Nephron progenitor cell (in vitro differentiated cells): ENCODE results near the gene MAP6.

Experiments
- DNase-seq: peaks from one replicate; pipeline ENCODE4 v3.0.0; 2021
- H3K27ac Mint-ChIP-seq: 2 replicates; pipeline ENCODE4 v1.8.0; 2021; ENCODE audit warnings: mild to moderate bottlenecking, moderate library complexity, mixed read lengths
- H3K27me3 Mint-ChIP-seq: 2 replicates; pipeline ENCODE4 v1.8.0; 2021; ENCODE audit warnings: mild to moderate bottlenecking, low read depth, mixed read lengths; ENCODE audit not compliant: poor library complexity
- H3K36me3 Mint-ChIP-seq: 2 replicates; pipeline ENCODE4 v1.8.0; 2021; ENCODE audit warnings: low read depth, mixed read lengths
- H3K4me1 Mint-ChIP-seq: 2 replicates; pipeline ENCODE4 v1.8.0; 2021; ENCODE audit warnings: mixed read lengths
- H3K4me3 Mint-ChIP-seq: 2 replicates; pipeline ENCODE4 v1.8.0; 2021; ENCODE audit warnings: mild to moderate bottlenecking, moderate library complexity, mixed read lengths
- H3K9me3 Mint-ChIP-seq: 2 replicates; pipeline ENCODE4 v1.8.0; 2021; ENCODE audit warnings: mild to moderate bottlenecking, moderate library complexity, mixed read lengths
- CTCF ChIP-seq: fragments of 200-600 bp; sonication (generic); IDR thresholded peaks from 2 replicates; pipeline ENCODE4 v1.5.0; 2021; ENCODE audit warnings: antibody characterized with exemption

MAP6 gene

GRCh38 chr11:75664389-75664788, 4.4 kb downstream of the MAP6 start:
- DNase-seq: no peak
- H3K4me1 Mint-ChIP-seq: peaks cover 6% of the 10 kb centered on the region
- no peaks in the 10 kb centered on the region for H3K36me3 Mint-ChIP-seq
- no peak overlapping the region for H3K27ac Mint-ChIP-seq
- H3K9me3 Mint-ChIP-seq: no peaks in the 10 kb centered on the region
- H3K4me3 Mint-ChIP-seq: no peak overlapping the region
- no peak for TF ChIP-seq CTCF
- peaks cover 78% of the 10 kb centered on the region for H3K27me3 Mint-ChIP-seq

GRCh38 chr11:75663808-75664207, 5.0 kb downstream of the MAP6 start:
- DNase-seq: no peak
- Mint-ChIP-seq H3K4me1 (peaks cover 6% of the 10 kb centered on the region), H3K27ac (no peak overlapping the region), H3K27me3 (peaks cover 77% of the 10 kb centered on the region), H3K36me3 (no peaks in the 10 kb centered on the region), H3K9me3 (no peaks in the 10 kb centered on the region), H3K4me3 (no peak overlapping the region)
- TF ChIP-seq CTCF: no peak

GRCh38 chr11:75659836-75660235, 9.0 kb downstream of the MAP6 start:
- Mint-ChIP-seq H3K27me3 (peaks cover 67% of the 10 kb centered on the region), H3K4me1 (no peaks in the 10 kb centered on the region), H3K27ac (no peak overlapping the region), H3K4me3 (no peak overlapping the region), H3K9me3 (no peaks in the 10 kb centered on the region), H3K36me3 (no peaks in the 10 kb centered on the region)
- TF ChIP-seq CTCF: no peak
- no peak for DNase-seq

GRCh38 chr11:75656044-75656727, 12.7 kb downstream of the MAP6 start:
- DNase-seq: no peak
- Mint-ChIP-seq H3K4me3 (no peak overlapping the region), H3K27ac (no peak overlapping the region), H3K36me3 (no peaks in the 10 kb centered on the region), H3K4me1 (no peaks in the 10 kb centered on the region), H3K27me3 (peaks cover 53% of the 10 kb centered on the region), H3K9me3 (no peaks in the 10 kb centered on the region)
- no peak for TF ChIP-seq CTCF

- Mint-ChIP-seq H3K27me3 (peaks cover 59% of the 10 kb centered on the region), H3K4me3 (no peak overlapping the region), H3K4me1 (no peaks in the 10 kb centered on the region), H3K36me3 (no peaks in the 10 kb centered on the region), H3K9me3 (no peaks in the 10 kb centered on the region), H3K27ac (no peak overlapping the region)
- TF ChIP-seq CTCF: no peak
- no peak for DNase-seq
Measured at GRCh38 chr11:75655605-75656004, 13.2 kb downstream of the MAP6 start.

GRCh38 chr11:75654314-75654713, 14.5 kb downstream of the MAP6 start:
- H3K4me1 Mint-ChIP-seq: no peaks in the 10 kb centered on the region
- H3K27ac Mint-ChIP-seq: no peak overlapping the region
- TF ChIP-seq CTCF: no peak
- no peaks in the 10 kb centered on the region for H3K36me3 Mint-ChIP-seq
- H3K4me3 Mint-ChIP-seq: no peak overlapping the region
- H3K9me3 Mint-ChIP-seq: no peaks in the 10 kb centered on the region
- peaks cover 59% of the 10 kb centered on the region for H3K27me3 Mint-ChIP-seq
- DNase-seq: no peak
